Fibroblast of villous mesenchyme (primary cell): ENCODE results near the gene KLK8. TPM values are rescaled to one million over a fixed set of nuclear protein-coding genes. Genes with fewer than 3 reads are reported as not detected.

Experiments
- DNase-seq: peaks from one replicate; pipeline ENCODE4 v3.0.0-alpha.2; 2010; ENCODE audit warnings: low read depth
- H3K4me3 ChIP-seq: 2 replicates; pipeline ENCODE4 v1.5.1; 2011; ENCODE audit warnings: low read depth, mild to moderate bottlenecking, low read length
- total RNA-seq: library from RNA; depleted of rRNA; stranded (reverse); fragments of >200 nt; gene quantifications from 2 replicates; pipeline ENCODE4 v1.2.3, GENCODE V29; 2012
- TF ChIP-seq, protein P1 (sequence below): IDR thresholded peaks from 2 replicates; pipeline ENCODE4 v1.5.1; 2012; ENCODE audit warnings: low read depth, mild to moderate bottlenecking, low read length; ENCODE audit not compliant: insufficient read depth

Gene KLK8
- total RNA-seq, 1 donor: not detected

DNA sequence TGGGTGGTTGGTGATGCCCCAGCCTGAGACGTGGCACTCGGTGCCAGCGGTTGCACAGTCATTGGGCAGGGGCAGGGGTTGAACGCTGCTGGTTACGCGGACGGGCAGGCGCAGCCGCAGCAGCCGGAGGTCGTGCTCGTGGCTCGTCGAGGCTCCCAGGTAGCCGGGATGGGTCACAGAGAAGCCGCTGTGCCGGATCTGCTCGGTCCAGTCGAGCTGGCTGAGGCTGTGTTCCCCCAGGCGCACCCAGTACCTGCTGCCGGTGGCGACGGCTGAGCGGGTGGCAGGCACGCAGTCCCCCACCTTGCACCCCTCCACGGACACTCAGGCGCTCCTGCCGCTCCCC, 30.4 kb upstream of the KLK8 start:
- H3K4me3 ChIP-seq: no peak overlapping the region
- no peak for DNase-seq
- TF ChIP-seq, protein P1, sequence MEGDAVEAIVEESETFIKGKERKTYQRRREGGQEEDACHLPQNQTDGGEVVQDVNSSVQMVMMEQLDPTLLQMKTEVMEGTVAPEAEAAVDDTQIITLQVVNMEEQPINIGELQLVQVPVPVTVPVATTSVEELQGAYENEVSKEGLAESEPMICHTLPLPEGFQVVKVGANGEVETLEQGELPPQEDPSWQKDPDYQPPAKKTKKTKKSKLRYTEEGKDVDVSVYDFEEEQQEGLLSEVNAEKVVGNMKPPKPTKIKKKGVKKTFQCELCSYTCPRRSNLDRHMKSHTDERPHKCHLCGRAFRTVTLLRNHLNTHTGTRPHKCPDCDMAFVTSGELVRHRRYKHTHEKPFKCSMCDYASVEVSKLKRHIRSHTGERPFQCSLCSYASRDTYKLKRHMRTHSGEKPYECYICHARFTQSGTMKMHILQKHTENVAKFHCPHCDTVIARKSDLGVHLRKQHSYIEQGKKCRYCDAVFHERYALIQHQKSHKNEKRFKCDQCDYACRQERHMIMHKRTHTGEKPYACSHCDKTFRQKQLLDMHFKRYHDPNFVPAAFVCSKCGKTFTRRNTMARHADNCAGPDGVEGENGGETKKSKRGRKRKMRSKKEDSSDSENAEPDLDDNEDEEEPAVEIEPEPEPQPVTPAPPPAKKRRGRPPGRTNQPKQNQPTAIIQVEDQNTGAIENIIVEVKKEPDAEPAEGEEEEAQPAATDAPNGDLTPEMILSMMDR: no peak

DNA sequence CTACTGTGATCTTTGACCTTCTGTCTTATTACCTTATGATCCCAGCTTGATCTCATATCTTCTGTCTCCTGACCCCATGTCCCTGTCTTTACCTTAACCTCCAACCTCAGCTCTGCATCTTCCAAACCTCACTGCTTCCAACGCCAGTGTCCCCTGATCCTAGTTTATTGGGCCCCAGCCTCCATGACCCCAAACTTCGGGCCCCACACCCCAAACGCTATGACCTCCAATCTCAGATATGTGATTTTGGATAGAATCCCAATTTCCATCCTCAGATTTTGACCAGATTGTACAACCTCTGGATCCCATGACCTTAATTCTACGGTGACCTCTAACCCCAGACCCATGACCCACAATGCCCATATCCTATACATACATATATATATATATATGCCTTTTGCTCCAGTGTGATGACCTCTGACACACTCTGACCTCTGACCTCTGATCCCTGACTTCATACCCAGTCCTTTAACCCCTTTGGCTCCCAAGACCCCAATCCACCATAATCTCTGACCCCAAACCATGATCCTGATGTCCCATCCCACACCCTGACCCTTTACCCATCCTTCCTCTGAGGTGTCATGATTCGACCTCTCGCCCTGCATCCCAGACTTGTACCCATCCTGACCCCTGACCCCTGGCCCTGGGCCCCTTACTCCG, 29.9 kb upstream of the KLK8 start:
- no peak overlapping the region for H3K4me3 ChIP-seq
- no peak for DNase-seq
- TF ChIP-seq, protein P1: no peak

DNA sequence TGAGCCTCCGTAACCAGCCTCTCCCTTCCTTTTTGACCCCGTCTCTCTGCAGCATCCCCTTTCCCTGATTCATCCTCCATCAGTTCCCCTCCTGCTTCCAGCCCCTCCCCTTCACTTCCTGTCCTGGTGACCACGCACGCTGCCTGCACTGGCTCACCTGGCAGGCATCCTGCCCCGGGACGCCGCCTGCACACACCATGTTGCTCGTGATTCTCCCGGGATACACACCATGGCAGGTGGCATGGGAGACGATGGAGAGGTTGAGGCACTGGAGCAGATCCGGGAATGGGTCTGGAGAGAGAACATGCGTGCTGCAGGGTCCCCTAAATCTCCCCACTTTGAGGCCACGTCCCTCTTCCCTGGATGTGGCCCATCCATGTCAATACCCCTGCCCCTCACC, 29.2 kb upstream of the KLK8 start:
- H3K4me3 ChIP-seq: no peak overlapping the region
- TF ChIP-seq, protein P1: no peak
- DNase-seq: no peak

DNA sequence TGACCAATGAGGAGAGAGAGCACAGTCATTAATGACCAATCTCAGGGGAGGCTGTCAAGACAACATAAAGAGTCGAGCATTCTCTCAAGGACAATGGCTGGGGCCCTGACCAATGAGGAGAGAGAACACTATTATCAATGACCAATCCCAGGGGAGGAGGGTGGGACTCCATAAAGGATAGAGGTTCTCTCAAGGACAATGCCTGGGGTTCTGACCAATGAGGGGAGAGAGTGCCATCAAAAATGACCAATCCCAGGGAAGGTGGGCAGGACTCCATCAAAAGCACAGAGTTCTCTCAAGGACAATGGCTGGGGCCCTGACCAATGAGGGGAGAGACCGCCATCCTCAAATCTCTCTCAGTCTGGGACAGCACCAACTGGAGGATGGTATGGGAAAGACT, 28.3 kb upstream of the KLK8 start:
- no peak overlapping the region for H3K4me3 ChIP-seq
- TF ChIP-seq, protein P1: no peak

DNA sequence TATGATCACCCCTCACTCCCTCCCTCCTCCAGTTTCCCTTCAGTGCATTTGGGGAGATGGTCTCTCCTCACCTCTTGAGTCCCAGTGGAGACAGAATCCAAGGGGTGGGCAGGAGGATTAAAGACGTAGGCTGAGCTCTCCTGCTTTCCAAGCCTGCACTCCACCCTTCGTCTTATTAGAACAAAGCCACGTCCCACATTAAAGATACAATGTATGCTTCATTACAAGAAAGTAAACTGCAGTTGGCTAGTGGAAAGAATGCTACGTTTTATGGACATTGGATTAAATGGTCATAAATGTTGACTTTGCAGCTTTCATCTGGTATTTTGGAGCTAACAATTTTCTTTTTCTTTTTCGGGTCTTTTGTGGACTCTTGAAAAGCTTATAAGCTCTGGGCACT, 26.5 kb upstream of the KLK8 start:
- no peak for DNase-seq
- no peak overlapping the region for H3K4me3 ChIP-seq
- TF ChIP-seq, protein P1: no peak

More for the DNA sequence above, 28.3 kb upstream of the KLK8 start:
- no peak for DNase-seq

DNA sequence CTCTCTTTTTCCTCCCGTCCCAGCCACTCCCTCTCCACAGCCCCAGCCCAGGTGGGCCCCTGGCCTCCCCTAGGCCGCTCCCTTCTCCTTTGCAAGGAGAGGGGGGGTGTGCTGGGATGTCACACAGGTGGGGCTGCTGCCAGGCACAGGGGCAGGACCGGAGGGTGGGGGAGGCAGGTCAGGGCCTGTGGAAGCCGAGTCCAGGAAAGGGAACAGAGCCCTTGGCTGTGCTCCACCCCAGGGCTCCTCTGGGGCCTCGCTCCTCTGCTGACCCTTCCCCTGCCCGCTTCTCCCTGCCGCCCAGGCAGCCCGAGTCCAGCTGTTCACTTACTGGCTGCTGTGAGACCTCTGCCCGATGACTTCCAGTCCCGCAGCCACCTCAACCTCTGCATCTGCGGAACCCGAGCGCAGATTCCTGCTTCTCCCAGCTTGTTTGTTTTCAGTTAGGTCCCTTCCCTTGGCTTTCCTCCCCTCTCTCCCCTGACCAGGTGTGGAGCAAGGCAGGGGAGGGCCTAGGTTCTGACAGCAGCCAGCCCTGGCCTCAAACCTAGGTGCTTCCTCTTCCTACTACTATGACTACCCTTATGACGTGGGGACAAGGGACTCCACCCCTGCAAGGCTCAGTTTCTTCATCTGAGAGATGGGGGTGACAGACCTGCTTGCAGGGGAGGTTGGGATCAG, 25.9 kb upstream of the KLK8 start:
- no peak overlapping the region for H3K4me3 ChIP-seq
- TF ChIP-seq, protein P1: no peak

DNA sequence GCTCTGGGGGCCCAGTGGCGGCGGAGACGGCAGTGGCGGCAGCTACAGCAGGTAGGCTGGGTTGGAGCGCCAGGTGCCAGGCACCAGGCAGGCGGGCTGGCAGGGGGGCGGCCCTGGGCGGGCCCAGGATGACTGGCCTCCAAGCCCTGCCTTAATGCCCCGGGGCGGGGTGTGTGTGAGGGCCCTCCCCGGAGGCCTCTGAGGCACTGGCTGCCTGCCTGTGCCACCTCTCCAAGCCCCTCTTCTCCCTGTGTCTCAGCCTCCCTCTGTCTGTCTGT, 25.1 kb upstream of the KLK8 start, which contains the start of gene KLK11:
Gene KLK11 (minus strand): TSS at position 63 of the 278 bp plus-strand sequence. CDS start 985 bp downstream, outside the sequence.
- DNase-seq: no peak
- TF ChIP-seq, protein P1: no peak
- no peak within 1 kb of the TSS for H3K4me3 ChIP-seq

More for the DNA sequence above, 25.9 kb upstream of the KLK8 start:
- DNase-seq: no peak
